Measurements from ENCODE around the gene SLC4A4.
"Not testable (repeated sequence)": the region's sequence is repeated elsewhere in the genome, so short reads cannot be mapped to it uniquely, and the experiment has no call there.

SLC4A4 gene

GRCh38 chr4:71360844-71361243, 22.0 kb downstream of the SLC4A4 start:
- DNase-seq: no peak

DNA sequence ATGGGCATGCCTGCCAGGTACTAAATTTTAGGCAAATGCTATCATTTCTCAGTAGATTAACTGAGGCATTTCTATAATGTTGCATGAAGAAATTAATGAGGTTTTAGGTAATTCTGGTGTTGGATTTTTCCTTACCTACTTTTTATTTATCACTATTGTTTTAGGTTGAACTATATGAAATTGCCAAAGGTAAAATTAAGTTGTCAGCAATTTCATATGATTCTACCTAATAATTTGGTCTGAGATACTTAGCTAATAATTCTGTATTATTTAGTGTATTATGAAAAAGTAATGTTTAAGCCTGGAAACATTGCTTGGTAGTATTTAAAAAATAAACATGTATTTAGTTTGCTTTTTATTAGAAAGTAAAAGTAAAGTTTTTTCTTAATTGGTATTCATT, 22.7 kb downstream of the SLC4A4 start:
- no peak for DNase-seq

DNA sequence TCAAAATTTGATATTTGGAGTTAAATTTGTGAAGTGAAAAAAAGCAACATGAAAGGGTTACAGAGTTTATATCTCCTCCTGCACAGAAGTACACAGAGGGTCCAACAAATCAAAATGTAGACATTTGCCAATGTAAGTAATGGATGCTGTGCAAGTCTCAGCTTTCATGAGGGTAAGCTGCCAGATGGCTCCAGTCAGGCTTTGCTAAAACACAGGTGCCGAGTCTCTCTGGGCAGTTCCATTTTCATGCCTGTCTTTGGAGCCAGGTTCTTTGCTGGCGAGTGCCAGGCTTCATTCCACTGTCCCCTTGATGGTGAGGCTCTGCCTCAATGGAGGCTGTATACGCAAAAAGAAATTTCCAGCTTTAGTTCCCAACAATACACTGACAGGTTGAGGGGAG, 27.9 kb downstream of the SLC4A4 start:
- no peak for DNase-seq

GRCh38 chr4:71367546-71367945, 28.7 kb downstream of the SLC4A4 start:
- no peak for DNase-seq

GRCh38 chr4:71368906-71369305, 30.1 kb downstream of the SLC4A4 start:
- DNase-seq: no peak

- no peak for DNase-seq
Observed at GRCh38 chr4:71369536-71369935, 30.7 kb downstream of the SLC4A4 start.

DNA sequence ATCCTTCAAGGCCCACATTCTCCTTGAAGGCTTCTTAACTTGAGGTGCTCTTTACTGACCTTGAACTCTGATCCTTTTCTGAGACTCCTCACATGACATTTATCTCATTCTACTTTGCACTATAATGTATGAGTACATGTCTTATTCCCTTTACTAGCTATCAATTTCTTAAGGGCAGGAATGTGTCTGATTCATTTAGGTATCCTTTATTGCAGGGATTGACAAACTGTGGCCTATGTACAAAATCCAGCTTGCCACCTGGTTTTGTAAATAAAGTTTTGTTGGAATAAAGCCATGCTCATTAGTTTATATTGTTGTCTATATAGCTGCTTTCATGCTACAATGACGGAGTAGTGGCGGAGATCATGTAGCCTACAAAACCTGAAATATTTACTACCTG, 36.7 kb downstream of the SLC4A4 start:
- no peak for DNase-seq

- DNase-seq: no peak
Observed at GRCh38 chr4:71377561-71377960, 38.7 kb downstream of the SLC4A4 start.

- DNase-seq: no peak
Observed at GRCh38 chr4:71379126-71379525, 40.3 kb downstream of the SLC4A4 start.

DNA sequence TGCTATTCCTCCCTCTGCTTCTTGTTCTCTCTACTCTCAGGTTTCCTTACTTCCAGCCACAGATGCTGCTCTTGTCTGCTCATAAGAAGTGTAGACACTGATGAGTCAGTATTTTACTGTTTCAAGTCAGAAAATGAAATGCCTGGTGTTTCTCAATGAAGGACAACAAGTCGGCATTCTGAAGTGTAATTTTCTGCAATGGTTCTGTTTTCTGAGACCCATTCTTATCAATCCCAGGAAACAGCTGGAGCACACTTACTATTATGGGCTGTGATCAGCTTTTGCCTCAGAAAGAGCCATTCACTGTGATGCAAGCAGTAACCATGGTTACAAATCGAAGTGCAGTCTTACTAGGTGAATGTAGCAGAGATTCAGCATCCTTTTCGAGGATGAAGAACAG, 42.0 kb downstream of the SLC4A4 start:
- DNase-seq: no peak

DNA sequence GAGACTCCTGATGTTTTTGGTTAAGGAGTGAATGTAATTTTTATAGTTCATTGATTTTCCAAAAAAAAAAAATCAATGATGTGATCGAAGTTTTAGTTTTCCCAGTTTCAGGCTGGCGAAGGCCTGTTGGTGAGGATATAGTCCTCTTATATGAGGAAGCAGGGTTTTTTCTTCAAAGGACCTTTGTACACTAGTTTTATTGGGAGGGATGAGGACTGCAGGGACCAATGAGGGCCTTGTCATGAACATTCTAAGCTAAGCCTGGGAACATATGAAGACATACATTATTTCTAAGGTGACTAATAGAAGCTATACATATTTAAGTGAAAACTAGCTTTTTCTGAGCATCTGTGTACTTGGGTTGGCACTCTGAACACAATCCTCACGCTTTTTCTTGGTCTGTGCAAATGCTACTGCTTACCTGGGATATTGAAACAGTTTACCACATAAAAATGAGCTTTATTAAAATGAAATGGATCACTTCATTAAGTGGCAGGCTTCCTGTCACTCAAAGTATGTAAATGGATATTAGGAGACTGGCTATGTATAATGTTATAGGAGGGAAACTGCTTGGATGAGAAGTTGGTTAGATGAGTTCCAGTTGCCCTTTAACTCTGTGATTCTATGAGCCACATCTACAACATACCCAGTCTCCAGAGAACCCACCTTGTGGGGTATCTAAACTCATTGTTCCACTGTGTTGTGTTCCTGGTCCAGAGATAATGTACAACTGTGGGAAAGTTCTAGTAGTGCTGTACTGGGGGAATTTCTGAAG, 43.5 kb downstream of the SLC4A4 start:
- DNase-seq: no peak

- DNase-seq: no peak
Observed at GRCh38 chr4:71382900-71383560, 44.2 kb downstream of the SLC4A4 start.

DNA sequence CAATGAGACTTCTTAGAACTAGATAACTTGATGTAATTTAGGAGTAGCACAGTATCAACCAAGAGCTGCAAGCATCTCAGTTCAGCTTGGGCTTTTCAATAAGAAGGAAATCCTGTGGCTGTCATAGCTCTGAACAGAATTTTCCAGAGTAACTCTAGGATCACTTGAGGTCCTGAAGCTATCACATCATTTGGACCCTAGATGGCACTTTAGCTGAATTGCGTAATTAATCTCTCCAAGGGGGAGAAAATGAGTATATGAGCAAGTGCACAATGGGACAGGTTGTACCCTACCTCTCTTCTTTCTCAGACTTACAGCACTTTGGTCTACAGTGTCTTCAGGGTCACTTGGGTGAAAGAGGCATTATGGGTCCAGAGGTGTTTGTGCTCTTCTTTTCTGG, 45.2 kb downstream of the SLC4A4 start:
- no peak for DNase-seq

DNA sequence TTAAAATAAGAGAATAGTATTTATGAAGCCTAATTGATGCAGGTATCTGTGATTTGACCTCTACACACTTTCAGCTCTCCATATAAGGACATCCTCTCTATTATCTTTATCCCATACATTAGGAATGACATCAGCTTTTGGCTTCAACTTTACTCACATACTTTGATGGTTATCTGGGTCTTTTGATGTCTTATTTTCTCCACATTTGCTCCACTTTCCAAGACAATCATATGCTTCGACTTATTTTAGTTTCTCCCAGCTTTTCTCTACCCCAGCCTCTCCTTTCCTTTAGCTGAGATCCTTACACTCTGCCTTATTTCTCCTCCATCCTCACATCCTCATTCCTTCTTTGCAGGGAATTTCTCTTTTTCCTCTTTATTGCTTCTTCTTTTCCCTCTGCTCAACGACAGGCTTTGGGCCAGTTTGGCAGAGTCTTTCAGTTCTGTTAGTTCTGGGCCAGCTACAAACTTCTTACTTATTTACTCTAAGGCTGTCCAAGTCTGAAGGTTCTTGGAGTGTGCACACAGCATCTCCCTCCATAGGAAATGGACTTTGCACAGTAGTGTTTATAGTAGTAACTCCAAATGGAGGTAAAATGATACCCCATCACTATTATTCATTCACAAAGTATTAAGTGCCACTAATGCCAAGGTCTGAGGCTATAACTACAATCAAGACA, 50.5 kb downstream of the SLC4A4 start:
- DNase-seq: no peak

- no peak for DNase-seq
Observed at GRCh38 chr4:71392109-71392508, 53.3 kb downstream of the SLC4A4 start.

DNA sequence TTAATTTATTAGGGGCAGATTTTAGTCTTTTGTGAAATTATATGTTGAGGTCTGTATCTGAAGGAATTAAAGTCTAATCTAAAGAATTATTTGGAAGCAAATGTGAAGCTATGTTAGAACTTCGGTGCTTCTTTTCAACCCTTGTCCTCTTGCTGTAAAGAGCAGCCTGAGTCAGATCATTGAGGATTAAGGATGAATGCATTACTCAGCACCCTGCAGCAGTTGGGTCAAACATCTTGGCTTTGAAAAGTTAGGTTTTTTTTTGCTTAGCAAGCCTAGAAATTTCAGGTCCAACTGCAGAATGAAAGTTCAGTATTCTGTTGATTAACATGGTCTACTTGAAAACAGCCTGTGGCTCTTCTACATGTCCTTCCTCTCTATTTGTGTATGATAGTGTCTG, 57.6 kb downstream of the SLC4A4 start:
- DNase-seq: no peak

DNA sequence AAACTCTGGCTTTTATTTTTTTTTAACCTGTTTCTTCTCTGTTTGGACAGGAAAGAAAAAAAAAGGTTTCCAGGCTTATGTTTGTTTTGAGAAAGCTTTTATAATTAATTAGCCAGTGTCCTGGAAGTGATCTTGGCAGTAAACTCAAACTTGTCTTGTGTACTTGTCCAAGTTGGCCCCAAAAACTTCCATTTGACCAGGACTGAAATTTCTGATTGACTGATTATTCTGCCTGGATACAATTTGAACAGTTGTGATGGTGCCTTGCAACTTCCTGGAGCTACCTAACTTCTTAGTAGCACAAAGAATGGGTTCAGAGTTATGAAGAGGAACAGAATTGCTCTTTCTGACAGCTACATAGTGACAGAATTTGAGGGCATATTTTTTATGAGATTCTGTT, 62.0 kb downstream of the SLC4A4 start:
- DNase-seq: no peak

- DNase-seq: no peak
Observed at GRCh38 chr4:71402616-71403015, 63.8 kb downstream of the SLC4A4 start.

DNA sequence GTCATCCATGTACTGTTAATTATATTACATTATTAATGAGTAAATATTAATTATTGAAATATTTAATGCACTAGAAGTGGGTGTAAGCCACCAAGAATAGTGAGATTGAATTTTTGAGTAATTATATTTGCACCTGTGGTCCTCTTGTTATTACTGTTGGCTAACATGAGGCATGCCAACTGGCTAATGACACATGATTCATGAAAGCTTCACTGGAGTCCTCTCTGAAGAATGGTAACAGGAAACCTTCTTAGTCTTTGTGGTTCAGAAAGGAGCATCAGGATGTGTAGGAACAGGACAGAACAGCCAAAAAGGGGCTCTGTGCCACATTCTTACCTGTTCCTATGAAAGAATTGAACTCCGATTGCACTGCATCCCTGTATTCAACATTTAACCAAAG, 65.2 kb downstream of the SLC4A4 start:
- DNase-seq: no peak

DNA sequence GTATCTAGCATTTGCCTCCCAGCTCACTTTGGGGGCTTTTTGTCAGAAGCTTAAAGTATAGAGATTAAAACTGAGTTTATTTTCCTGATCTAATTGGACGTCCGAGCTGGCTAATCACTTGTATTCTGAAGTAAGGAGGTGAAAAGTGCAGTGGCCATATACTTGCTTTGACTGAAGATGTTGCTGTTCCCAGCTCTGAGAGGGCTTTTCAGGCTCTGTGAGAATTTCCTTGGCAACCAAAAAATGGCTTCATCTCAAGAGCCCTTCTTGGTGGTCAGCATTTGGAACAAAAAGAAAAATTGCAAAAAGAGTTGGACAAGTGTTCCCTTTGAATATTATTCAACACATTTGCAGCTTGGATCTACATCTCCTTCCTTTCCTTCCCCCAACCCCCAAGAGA, 67.0 kb downstream of the SLC4A4 start:
- no peak for DNase-seq

DNA sequence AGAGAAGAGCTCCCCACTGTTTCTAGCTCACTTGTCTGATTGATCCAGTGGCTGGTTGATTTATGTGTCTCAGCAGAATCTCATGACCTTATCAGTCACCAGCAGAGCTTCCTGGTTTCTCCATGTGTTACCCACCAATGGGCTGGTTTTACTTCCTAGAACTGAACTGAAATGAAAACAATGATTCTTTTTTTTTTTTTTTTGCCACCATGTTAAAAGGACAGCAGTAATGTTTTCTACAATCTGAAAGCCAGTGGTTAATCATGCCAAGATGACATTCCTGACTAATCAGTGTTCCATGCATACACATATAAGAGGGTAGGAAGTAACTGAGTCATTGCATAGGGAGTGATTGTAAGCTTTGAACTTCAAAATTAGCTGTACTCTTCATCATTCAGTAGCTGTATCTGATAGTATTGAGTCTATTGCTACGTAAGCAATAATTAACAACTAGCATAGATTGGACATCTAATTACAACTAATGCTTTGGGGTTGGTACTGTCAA, 67.7 kb downstream of the SLC4A4 start:
- no peak for DNase-seq

DNA sequence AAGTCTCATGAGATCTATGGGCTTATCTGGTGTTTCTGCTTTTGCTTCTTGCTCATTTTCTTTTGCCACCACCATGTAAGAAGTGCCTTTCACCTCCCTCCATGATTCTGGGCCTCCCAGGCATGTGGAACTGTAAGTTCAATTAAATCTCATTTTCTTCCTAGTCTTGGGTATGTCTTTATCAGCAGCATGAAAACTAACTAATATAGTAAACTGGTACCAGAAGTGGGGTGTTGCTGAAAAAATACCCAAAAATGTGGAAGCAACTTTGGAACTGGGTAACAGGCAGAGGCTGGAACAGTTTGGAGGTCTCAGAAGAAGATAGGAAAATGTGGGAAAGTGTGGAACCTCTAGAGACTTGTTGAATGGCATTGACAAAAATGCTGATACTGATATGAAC, 70.1 kb downstream of the SLC4A4 start:
- DNase-seq: not testable (repeated sequence)

- DNase-seq: no peak
Observed at GRCh38 chr4:71411981-71412380, 73.2 kb downstream of the SLC4A4 start.

DNA sequence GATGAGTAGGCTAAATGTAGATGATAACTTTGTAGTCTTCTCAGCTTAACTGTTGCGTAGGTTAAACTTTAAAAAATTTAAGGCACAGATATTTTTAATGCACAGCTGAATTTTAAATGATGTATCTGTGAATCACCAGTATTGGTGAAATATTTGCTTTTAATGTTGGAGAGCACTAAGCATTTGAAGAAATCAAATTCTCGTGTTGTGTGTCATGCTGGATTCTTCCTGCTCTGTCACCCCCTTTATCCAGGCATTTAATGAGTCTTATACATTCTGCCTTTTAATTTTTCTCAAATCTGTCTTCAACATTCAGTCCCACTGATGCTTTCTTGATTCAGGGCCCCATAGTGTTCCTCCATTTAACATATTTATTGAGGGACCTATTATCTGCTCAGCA, 76.7 kb downstream of the SLC4A4 start:
- DNase-seq: no peak

Measured in NCI-H2081 (cell line).